ENCODE results near the gene RAB23. TPM values are rescaled to one million over a fixed set of nuclear protein-coding genes. Genes with fewer than 3 reads are reported as not detected.

RAB23 gene
- total and polyA plus RNA-seq, 9 of the 15 experiments (the other 6 are each of a cell fraction or from before 2014, with no cell fraction given) = 3.4 to 18.0 (median 9.4) TPM

DNA sequence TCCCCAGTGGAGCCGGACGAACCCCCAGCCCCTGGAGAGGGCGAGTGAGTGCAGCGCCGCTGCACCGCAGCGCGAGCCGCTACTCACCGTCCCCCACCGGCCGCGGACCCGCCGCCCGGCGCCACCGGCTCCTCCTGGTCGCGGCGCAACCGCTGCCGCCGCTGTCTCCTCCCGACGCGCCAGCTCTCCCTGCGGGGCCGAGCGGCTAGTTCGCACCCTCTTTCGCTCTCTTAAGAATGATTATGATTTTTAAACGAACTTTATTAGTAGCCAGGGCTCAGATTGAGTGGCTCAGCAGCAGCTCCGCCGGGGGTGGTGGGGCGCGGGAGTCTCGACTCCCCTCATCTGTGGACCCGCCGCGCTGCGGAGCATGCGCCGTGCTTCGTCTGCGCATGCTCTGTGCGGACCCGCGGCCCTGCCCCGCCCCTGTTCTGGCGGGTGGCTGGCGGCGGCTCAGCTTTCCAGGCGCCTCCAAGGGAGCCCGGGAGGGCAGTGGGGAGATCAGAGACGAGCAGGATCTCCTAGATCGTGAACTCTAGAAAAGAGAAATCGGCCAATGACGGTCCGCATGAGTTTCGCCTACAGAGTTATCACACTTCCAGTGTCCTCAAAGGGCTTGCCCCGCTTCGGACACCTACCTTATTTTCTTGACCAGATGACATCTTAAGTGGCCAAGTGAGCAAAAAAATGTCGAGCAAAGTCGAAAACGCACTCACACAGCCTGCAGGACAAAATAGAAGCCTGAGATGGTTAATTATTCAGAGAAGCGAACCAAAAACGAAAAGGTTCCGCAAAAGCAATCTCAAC, at the start of gene RAB23 (continued):
- TF ChIP-seq, protein P1, sequence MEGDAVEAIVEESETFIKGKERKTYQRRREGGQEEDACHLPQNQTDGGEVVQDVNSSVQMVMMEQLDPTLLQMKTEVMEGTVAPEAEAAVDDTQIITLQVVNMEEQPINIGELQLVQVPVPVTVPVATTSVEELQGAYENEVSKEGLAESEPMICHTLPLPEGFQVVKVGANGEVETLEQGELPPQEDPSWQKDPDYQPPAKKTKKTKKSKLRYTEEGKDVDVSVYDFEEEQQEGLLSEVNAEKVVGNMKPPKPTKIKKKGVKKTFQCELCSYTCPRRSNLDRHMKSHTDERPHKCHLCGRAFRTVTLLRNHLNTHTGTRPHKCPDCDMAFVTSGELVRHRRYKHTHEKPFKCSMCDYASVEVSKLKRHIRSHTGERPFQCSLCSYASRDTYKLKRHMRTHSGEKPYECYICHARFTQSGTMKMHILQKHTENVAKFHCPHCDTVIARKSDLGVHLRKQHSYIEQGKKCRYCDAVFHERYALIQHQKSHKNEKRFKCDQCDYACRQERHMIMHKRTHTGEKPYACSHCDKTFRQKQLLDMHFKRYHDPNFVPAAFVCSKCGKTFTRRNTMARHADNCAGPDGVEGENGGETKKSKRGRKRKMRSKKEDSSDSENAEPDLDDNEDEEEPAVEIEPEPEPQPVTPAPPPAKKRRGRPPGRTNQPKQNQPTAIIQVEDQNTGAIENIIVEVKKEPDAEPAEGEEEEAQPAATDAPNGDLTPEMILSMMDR (IDR thresholded peaks at IDR 0.05 in 2 of 3, conservative IDR thresholded peaks at IDR 0.05 in 1 of 3; ENCODE audit: insufficient read depth in 2 of 3, low read depth in 1 of 3, low read length in 3 of 3) = no peak
- TF ChIP-seq ZNF134 (CRISPR knock-in tag; conservative IDR thresholded peaks at IDR 0.05) = no peak
- no peak for TF ChIP-seq ZNF436 (CRISPR knock-in tag; IDR thresholded peaks at IDR 0.05)
- TF ChIP-seq KLF6 (CRISPR knock-in tag; IDR thresholded peaks at IDR 0.05; ENCODE audit: borderline replicate concordance) = no peak
- no peak for TF ChIP-seq ZNF445 (CRISPR knock-in tag; IDR thresholded peaks at IDR 0.05; ENCODE audit: low read depth)
- peak in 1 of 2 experiments; percentile 38; a peak in 1 of 4 replicates for TF ChIP-seq NONO (IDR thresholded peaks at IDR 0.05; ENCODE audit: low read depth in 2 of 2, low read length in 1 of 2)
- no peak for TF ChIP-seq NFIX (CRISPR knock-in tag; IDR thresholded peaks at IDR 0.05; ENCODE audit: low read depth)
- no peak for TF ChIP-seq ZZZ3 (IDR thresholded peaks at IDR 0.05)
- no peak for TF ChIP-seq JUNB (CRISPR knock-in tag; conservative IDR thresholded peaks at IDR 0.05)
- TF ChIP-seq ELF2 (CRISPR knock-in tag; IDR thresholded peaks at IDR 0.05) = no peak
- no peak for TF ChIP-seq RBM17 (IDR thresholded peaks at IDR 0.05; ENCODE audit: borderline replicate concordance, low read depth, low read length)
- no peak for TF ChIP-seq FOXM1 (IDR thresholded peaks at IDR 0.05; ENCODE audit: low read depth)
- TF ChIP-seq FOXM1 (CRISPR knock-in tag; IDR thresholded peaks at IDR 0.05; ENCODE audit: low read depth) = no peak
- TF ChIP-seq KDM2B (CRISPR knock-in tag; IDR thresholded peaks at IDR 0.05) = no peak
- no peak for TF ChIP-seq ARNT (IDR thresholded peaks at IDR 0.05)
- TF ChIP-seq, protein P2, sequence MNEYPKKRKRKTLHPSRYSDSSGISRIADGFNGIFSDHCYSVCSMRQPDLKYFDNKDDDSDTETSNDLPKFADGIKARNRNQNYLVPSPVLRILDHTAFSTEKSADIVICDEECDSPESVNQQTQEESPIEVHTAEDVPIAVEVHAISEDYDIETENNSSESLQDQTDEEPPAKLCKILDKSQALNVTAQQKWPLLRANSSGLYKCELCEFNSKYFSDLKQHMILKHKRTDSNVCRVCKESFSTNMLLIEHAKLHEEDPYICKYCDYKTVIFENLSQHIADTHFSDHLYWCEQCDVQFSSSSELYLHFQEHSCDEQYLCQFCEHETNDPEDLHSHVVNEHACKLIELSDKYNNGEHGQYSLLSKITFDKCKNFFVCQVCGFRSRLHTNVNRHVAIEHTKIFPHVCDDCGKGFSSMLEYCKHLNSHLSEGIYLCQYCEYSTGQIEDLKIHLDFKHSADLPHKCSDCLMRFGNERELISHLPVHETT (CRISPR knock-in tag; conservative IDR thresholded peaks at IDR 0.05 in 1 of 2, IDR thresholded peaks at IDR 0.05 in 1 of 2) = no peak
- TF ChIP-seq CBFB (CRISPR knock-in tag; IDR thresholded peaks at IDR 0.05) = no peak
- peak; percentile 59; the same call in 1 of the 2 replicates for TF ChIP-seq POLR2AphosphoS5 (IDR thresholded peaks at IDR 0.05; ENCODE audit: control insufficient read depth, insufficient read depth, low read depth, low read length)
- peak; percentile 66 for TF ChIP-seq PCBP1 (IDR thresholded peaks at IDR 0.05; ENCODE audit: low read depth, low read length, poor library complexity, severe bottlenecking)
- TF ChIP-seq RBM34 (IDR thresholded peaks at IDR 0.05; ENCODE audit: borderline replicate concordance, insufficient read depth, low read length) = no peak
- TF ChIP-seq PHB (CRISPR knock-in tag; IDR thresholded peaks at IDR 0.05) = no peak
- TF ChIP-seq TEAD1 (CRISPR knock-in tag; IDR thresholded peaks at IDR 0.05) = no peak
- TF ChIP-seq FOXP1 (CRISPR knock-in tag; IDR thresholded peaks at IDR 0.05) = no peak
- no peak for TF ChIP-seq ZNF175 (CRISPR knock-in tag; IDR thresholded peaks at IDR 0.05; ENCODE audit: low read depth)
- TF ChIP-seq SAFB (IDR thresholded peaks at IDR 0.05; ENCODE audit: borderline replicate concordance, low read depth, low read length) = 0 out of 2 replicates have a peak, but pooled peaks have one; percentile 6
- TF ChIP-seq CC2D1A (IDR thresholded peaks at IDR 0.05) = peak; percentile 31; the same call in 1 of the 2 replicates
- TF ChIP-seq SP1 (CRISPR knock-in tag; IDR thresholded peaks at IDR 0.05) = no peak

Data from K562 (cell line).